Gastrocnemius medialis (tissue), 4 donors: ENCODE data around the gene TMEM174. TPM values are rescaled to one million over a fixed set of nuclear protein-coding genes. Genes with fewer than 3 reads are reported as not detected.

Experiments
- ATAC-seq, 2 donors: fragments of 150-250 bp; one replicate each; pipeline ENCODE4 v1.9.1; 2016
- DNase-seq, 2 donors: peaks; one replicate each; pipeline ENCODE4 v3.0.0-alpha.2; 2019
- H3K27ac ChIP-seq, 4 donors: fragments of 200-600 bp; sonication (generic); 1 replicate in 1 of 4; 2 replicates in 3 of 4; pipeline ENCODE4 v1.5.1; 2016 to 2018; ENCODE audit warnings: mild to moderate bottlenecking in 2 of 4, moderate library complexity in 1 of 4
- H3K27me3 ChIP-seq, 3 donors: fragments of 200-600 bp; sonication (generic) in 2 of 3; 1 replicate in 1 of 3; 2 replicates in 2 of 3; pipeline versions ENCODE4 v1.5.1 to v1.6.0; 2016 to 2019; ENCODE audit warnings: mild to moderate bottlenecking in 1 of 3, moderate library complexity in 1 of 3
- H3K36me3 ChIP-seq, 2 donors: fragments of 200-600 bp; sonication (generic) in 1 of 2; one replicate each; pipeline ENCODE4 v1.5.1; 2017 to 2018
- H3K4me1 ChIP-seq, 2 donors: fragments of 200-600 bp; sonication (generic) in 1 of 2; one replicate each; pipeline ENCODE4 v1.5.1; 2016 to 2017; ENCODE audit warnings: mild to moderate bottlenecking in 2 of 2
- H3K4me3 ChIP-seq, 4 donors: fragments of 200-600 bp; sonication (generic) in 3 of 4; 1 replicate in 1 of 4; 2 replicates in 3 of 4; pipeline ENCODE4 v1.5.1; 2016 to 2019; ENCODE audit warnings: mild to moderate bottlenecking in 2 of 4
- H3K9me3 ChIP-seq, 3 donors: fragments of 200-600 bp; sonication (generic) in 2 of 3; 1 replicate in 1 of 3; 2 replicates in 2 of 3; pipeline ENCODE4 v1.5.1; 2016 to 2019
- CTCF ChIP-seq, 5 experiments: fragments of 450-650 bp in 3 of 5; fragments of 200-600 bp in 2 of 5; sonication (generic) in 2 of 5; IDR thresholded peaks in 4 of 5; conservative IDR thresholded peaks in 1 of 5; 1 replicate in 4 of 5; 2 replicates in 1 of 5; pipeline ENCODE4 v1.5.1; 2016 to 2019; ENCODE audit warnings: antibody characterized with exemption in 5 of 5, mild to moderate bottlenecking in 3 of 5, moderate library complexity in 3 of 5
- POLR2A ChIP-seq, 2 donors: fragments of 450-650 bp; IDR thresholded peaks; one replicate each; pipeline ENCODE4 v1.6.1; 2017; ENCODE audit warnings: antibody characterized with exemption in 2 of 2, mild to moderate bottlenecking in 2 of 2, moderate library complexity in 2 of 2
- in situ Hi-C, 4 donors: fragments of 200-750 bp; cut with MboI; loops; one replicate each; pipeline versions ENCODE4 v1.15.0 to v1.8.0; 2017; ENCODE audit warnings: low sequenced_read_pairs in 4 of 4
- intact Hi-C: fragments of 100-400 bp; cut with DNase I; formaldehyde crosslinking; loops from one replicate; pipeline ENCODE4 v1.15.1; 2023; ENCODE audit warnings: low total_unique reads
- total RNA-seq, 4 donors: library from RNA; depleted of rRNA; stranded (reverse); fragments of >200 nt; gene quantifications; one replicate each; pipeline versions ENCODE4 v1.1.0 to v1.2.3, GENCODE V29; 2016

The TMEM174 gene
- total RNA-seq, 4 donors from 2014 or later = not detected

GRCh38 chr5:73130811-73131210 lies 42.2 kb upstream of the TMEM174 start:
- Histone ChIP-seq H3K27me3 (peaks cover 0 to 4% (median 0%) of the 10 kb centered on the region in 3 donors), H3K9me3 (no peaks in the 10 kb centered on the region), H3K36me3 (no peaks in the 10 kb centered on the region), H3K27ac (no peak overlapping the region), H3K4me3 (no peak overlapping the region), H3K4me1 (no peaks in the 10 kb centered on the region)
- ATAC-seq (no peak), DNase-seq (no peak)
- intact Hi-C loops = no loop called here
- in situ Hi-C loops = no loop called here
- TF ChIP-seq POLR2A (IDR thresholded peaks at IDR 0.05) (no peak), CTCF (IDR thresholded peaks at IDR 0.05 in 4 of 5, conservative IDR thresholded peaks at IDR 0.05 in 1 of 5) (no peak)

- Histone ChIP-seq H3K27me3 (peaks cover 0 to 4% (median 4%) of the 10 kb centered on the region in 3 donors), H3K4me1 (no peaks in the 10 kb centered on the region), H3K9me3 (no peaks in the 10 kb centered on the region), H3K36me3 (no peaks in the 10 kb centered on the region), H3K4me3 (no peak overlapping the region), H3K27ac (no peak overlapping the region)
- DNase-seq = no peak
- intact Hi-C loops (no loop called here), in situ Hi-C loops (no loop called here)
- no peak for TF ChIP-seq POLR2A (IDR thresholded peaks at IDR 0.05)
- no peak for TF ChIP-seq CTCF (IDR thresholded peaks at IDR 0.05 in 4 of 5, conservative IDR thresholded peaks at IDR 0.05 in 1 of 5)
- ATAC-seq = no peak
These were observed 41.1 kb upstream of the TMEM174 start for GRCh38 chr5:73131711-73132425.

GRCh38 chr5:73132759-73133158 lies 40.2 kb upstream of the TMEM174 start:
- TF ChIP-seq CTCF (IDR thresholded peaks at IDR 0.05 in 4 of 5, conservative IDR thresholded peaks at IDR 0.05 in 1 of 5) (no peak), POLR2A (IDR thresholded peaks at IDR 0.05) (no peak)
- Histone ChIP-seq H3K27ac (no peak overlapping the region), H3K4me3 (no peak overlapping the region), H3K36me3 (no peaks in the 10 kb centered on the region), H3K9me3 (no peaks in the 10 kb centered on the region), H3K27me3 (peaks cover 0 to 4% (median 4%) of the 10 kb centered on the region in 3 donors), H3K4me1 (no peaks in the 10 kb centered on the region)
- in situ Hi-C loops (no loop called here), intact Hi-C loops (no loop called here)
- ATAC-seq (no peak), DNase-seq (no peak)

GRCh38 chr5:73135021-73135420 lies 38.0 kb upstream of the TMEM174 start:
- H3K27me3 ChIP-seq = peaks cover 0 to 4% (median 4%) of the 10 kb centered on the region in 3 donors
- H3K4me3 ChIP-seq = no peak overlapping the region
- H3K27ac ChIP-seq = no peak overlapping the region
- intact Hi-C loops (no loop called here), in situ Hi-C loops (no loop called here)
- no peaks in the 10 kb centered on the region for H3K4me1 ChIP-seq
- H3K9me3 ChIP-seq = no peaks in the 10 kb centered on the region
- H3K36me3 ChIP-seq = no peaks in the 10 kb centered on the region
- DNase-seq (no peak), ATAC-seq (no peak)
- TF ChIP-seq CTCF (IDR thresholded peaks at IDR 0.05 in 4 of 5, conservative IDR thresholded peaks at IDR 0.05 in 1 of 5) = no peak
- TF ChIP-seq POLR2A (IDR thresholded peaks at IDR 0.05) = no peak
